HG03097 (cell line): Measurements from ENCODE around the gene MRTFB.
A peak's percentile ranks its signal among the peaks of the same experiment; 100 is the strongest.
"Not testable (repeated sequence)": the region's sequence is repeated elsewhere in the genome, so short reads cannot be mapped to it uniquely, and the experiment has no call there.

Experiments
- ATAC-seq: cut with Tn5 transposase; IDR thresholded peaks from one replicate; pipeline ENCODE4 v1.9.1; 2021; ENCODE audit not compliant: unreplicated experiment, low FRiP score

Gene MRTFB

GRCh38 chr16:14182999-14183398 lies 111.9 kb downstream of the MRTFB start:
- no peak for ATAC-seq

- ATAC-seq, result not testable (repeated sequence)
Observed at GRCh38 chr16:14183962-14184361, 112.8 kb downstream of the MRTFB start.

- no peak for ATAC-seq
Observed at GRCh38 chr16:14186007-14186794, 115.1 kb downstream of the MRTFB start.

DNA sequence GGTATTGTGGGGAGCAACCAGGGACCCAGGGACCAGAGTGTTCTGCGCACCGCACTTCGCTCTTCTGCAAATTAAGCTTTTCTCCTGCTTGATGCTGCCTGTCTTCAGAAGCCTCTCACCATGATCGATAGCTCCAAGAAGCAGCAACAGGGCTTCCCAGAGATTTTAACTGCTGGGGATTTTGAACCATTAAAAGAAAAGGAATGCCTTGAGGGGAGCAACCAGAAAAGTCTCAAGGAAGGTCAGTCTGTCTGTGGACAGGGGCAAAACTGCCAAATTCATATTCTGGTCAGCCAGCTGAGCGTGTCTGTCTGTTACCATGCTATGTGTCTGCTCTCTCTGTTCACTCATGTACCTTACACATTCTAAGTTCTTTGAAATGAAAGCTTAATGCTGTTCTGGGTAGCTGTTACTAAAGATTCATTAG lies 115.7 kb downstream of the MRTFB start:
- ATAC-seq, result no peak

DNA sequence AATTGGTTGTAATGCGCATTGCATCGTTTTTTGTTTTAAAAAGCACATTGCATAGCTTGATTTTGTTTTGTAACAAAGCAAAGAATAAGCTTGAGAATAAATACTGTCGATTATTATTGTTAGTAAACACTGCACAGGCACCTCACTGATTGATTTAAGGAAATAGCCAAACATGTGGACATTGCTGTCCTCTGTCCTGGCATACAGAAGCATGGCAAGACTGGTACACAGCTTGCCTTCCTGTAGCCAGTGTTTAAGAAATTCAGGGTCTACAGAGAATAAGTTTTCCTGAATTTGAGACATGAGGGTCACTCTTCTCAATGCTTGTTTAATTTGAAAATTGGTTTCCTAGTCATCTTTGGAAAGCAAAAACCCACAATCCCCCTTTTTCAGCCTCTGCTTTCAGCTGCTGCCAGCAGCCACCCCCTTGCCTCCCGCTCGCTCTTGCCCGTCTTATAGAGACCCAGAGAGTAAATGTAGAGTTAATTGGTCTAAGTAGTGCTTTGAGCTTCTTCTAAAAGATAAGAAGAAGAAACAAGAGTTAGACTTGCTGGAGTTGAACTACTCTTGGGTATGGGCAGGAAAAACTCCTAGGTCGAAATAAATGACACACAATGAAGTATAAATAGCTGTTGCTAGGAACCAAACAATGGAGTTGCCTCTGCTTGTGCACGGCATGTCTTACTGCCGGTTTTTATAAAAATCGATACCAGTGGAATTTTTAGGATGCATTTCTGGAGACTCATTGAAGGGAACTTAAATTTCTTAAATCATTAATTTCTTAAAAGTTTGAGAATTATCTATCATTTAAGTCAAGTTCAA lies 116.6 kb downstream of the MRTFB start:
- no peak for ATAC-seq

DNA sequence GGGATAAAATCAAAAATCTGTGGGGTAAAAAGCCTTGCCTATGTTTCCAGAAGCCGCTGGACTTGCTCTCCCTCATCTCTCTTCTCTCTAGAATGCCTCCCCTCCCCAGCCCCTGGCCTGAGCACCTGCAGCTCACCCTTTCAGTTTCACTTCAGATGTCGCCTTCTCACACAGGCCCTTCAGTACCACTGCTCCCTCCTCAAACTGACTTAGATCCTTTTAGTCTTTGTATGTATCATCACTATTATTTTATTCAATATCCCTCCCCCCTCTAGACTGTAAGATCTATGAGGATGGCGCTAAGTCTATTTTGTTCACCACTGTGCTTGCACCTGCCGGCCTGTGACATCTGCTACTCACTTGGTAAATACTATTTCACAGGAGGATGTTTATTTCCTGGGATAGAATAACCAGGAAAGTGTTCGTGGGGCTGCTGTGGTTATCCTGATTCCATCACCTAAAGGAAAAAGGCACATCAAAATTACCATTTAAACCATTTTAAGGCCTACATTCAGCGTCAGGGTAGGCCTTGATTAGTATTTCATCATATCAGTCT lies 122.3 kb downstream of the MRTFB start:
- ATAC-seq, result peak; percentile 83

- no peak for ATAC-seq
Observed at GRCh38 chr16:14194721-14195120, 123.6 kb downstream of the MRTFB start.

- ATAC-seq, result no peak
Observed at GRCh38 chr16:14196011-14196410, 124.9 kb downstream of the MRTFB start.

- no peak for ATAC-seq
Observed at GRCh38 chr16:14196539-14196938, 125.4 kb downstream of the MRTFB start.

- no peak for ATAC-seq
Observed at GRCh38 chr16:14198012-14198411, 126.9 kb downstream of the MRTFB start.

DNA sequence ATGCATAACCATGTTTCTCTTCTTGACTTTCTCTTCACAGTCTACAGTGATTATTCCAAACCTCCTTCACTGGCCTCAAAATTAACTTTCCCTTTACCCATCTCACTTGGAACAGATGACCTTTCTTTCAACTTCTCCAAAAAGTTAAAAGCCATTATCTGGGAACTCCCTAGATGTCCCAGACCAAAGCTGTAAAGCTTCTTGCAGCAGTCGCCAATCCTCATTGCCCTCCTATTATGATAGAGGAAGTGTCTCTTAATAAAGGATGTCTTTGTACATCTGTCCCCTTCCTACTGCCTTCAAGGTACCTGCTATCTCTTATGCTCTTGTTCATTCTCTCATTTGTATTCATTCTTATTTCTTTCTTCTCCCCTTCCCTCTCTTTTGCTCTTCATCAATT lies 127.5 kb downstream of the MRTFB start:
- no peak for ATAC-seq

DNA sequence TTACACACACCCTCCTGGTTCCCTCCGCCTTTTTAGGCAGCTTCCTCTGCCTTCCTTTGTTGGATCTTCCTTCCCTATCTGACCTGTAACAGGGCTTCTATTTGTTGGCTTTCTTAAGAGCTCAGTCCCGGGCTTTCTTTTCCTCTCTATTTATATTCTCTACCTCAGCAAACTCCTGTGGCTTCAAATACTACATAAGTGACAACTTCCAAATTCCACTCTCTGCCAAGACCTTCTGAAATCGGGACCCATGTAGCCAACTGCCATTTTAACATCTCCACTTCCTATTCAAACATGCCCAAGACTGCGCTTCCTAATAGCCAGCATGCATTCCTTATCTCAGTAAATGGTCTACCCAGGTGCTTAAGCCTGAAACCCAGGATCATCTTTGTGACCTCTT lies 128.1 kb downstream of the MRTFB start:
- no peak for ATAC-seq

- no peak for ATAC-seq
Observed at GRCh38 chr16:14199624-14200023, 128.5 kb downstream of the MRTFB start.

GRCh38 chr16:14202095-14202494 lies 131.0 kb downstream of the MRTFB start:
- no peak for ATAC-seq

DNA sequence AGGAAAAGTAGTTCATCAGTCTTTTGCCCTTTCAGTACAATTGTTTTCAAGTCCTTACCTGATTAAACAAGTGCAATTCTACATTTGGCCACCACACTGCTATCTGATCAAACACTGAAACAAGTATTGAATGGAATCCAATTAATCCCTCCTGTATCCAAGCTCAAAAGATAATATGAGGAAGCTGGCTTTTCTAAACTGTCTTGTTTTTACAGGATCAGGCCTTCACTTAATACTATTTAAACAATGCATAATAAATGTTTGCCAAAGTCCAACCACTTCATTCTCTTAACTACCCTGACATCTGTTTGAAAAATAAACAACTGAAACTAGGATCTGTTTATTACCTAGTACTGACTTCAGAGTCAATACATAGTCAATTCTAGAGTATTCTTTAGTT lies 131.6 kb downstream of the MRTFB start:
- ATAC-seq, result no peak

DNA sequence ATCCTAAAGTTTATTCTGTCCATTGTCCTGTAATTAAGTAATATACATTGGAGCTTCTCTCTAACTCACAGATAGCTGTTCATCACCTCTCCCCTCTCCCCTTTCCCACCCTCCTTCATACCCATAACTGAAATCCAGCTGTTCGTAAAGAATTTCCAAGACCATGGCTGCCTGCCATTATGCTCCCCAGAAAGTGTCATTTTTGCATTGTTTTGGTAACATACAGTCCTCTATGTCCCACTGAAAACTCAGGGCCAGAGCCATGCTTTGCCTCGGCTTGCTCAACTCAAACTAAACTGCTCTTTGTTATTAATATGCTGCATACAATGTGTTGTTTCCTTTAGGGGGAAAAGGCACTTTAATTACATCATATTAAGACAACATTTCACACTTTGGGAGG lies 132.0 kb downstream of the MRTFB start:
- ATAC-seq, result no peak

GRCh38 chr16:14205666-14206065 lies 134.5 kb downstream of the MRTFB start:
- no peak for ATAC-seq

GRCh38 chr16:14211856-14212543 lies 140.9 kb downstream of the MRTFB start:
- no peak for ATAC-seq

DNA sequence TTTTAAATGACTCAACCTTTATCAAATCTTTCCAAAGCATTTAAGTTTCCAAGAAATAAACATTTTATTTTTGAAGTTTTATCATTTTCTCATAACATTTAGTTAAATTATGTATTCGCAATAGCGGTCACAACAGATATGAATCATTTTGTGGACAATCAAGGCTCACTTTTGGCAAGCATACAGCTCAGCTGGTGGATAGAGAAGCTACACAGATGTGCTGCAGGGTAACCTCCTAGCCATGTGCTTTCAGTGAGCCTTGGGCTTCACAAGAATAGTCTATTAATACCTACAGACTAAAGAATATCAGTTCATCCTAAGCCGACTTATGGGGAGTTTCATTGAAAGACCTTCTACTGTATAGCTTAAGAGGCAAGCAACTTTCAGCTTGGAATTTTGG lies 144.8 kb downstream of the MRTFB start:
- no peak for ATAC-seq

- no peak for ATAC-seq
Observed at GRCh38 chr16:14219983-14220382, 148.9 kb downstream of the MRTFB start.

- ATAC-seq, result no peak
Observed at GRCh38 chr16:14223632-14224031, 152.5 kb downstream of the MRTFB start.
